GM21360 (cell line): ENCODE measurements around the gene ST6GALNAC2.

Experiments
- ATAC-seq: cut with Tn5 transposase; IDR thresholded peaks from one replicate; pipeline ENCODE4 v1.9.1; 2021; ENCODE audit warnings: mild to moderate bottlenecking, moderate library complexity; ENCODE audit not compliant: unreplicated experiment

Gene ST6GALNAC2

GRCh38 chr17:76599694-76600460, 14.2 kb upstream of the ST6GALNAC2 start:
- no peak for ATAC-seq

- ATAC-seq, result no peak
Observed at GRCh38 chr17:76598004-76598439, 12.4 kb upstream of the ST6GALNAC2 start.

- no peak for ATAC-seq
Observed at GRCh38 chr17:76597156-76598003, 11.7 kb upstream of the ST6GALNAC2 start.

- ATAC-seq, result no peak
Observed at GRCh38 chr17:76594690-76595089, 9.0 kb upstream of the ST6GALNAC2 start.

- ATAC-seq, result no peak
Observed at GRCh38 chr17:76593959-76594358, 8.3 kb upstream of the ST6GALNAC2 start.

GRCh38 chr17:76593384-76593826, 7.7 kb upstream of the ST6GALNAC2 start:
- ATAC-seq, result no peak

- no peak for ATAC-seq
Observed at GRCh38 chr17:76588182-76588581, 2.5 kb upstream of the ST6GALNAC2 start.

- no peak for ATAC-seq
Observed at GRCh38 chr17:76586741-76587487, 1.3 kb upstream of the ST6GALNAC2 start.

GRCh38 chr17:76585033-76585648, 519 bp downstream of the ST6GALNAC2 start:
- no peak for ATAC-seq

- no peak for ATAC-seq
Observed at GRCh38 chr17:76584427-76585032, 1.1 kb downstream of the ST6GALNAC2 start.

- ATAC-seq, result no peak
Observed at GRCh38 chr17:76582660-76583059, 3.0 kb downstream of the ST6GALNAC2 start.

- ATAC-seq, result no peak
Observed at GRCh38 chr17:76581515-76581914, 4.1 kb downstream of the ST6GALNAC2 start.

GRCh38 chr17:76579281-76579680, 6.4 kb downstream of the ST6GALNAC2 start:
- no peak for ATAC-seq

GRCh38 chr17:76578376-76578775, 7.3 kb downstream of the ST6GALNAC2 start:
- no peak for ATAC-seq

GRCh38 chr17:76577876-76578275, 7.8 kb downstream of the ST6GALNAC2 start:
- no peak for ATAC-seq

- no peak for ATAC-seq
Observed at GRCh38 chr17:76576189-76576588, 9.5 kb downstream of the ST6GALNAC2 start.

- no peak for ATAC-seq
Observed at GRCh38 chr17:76575570-76575969, 10.1 kb downstream of the ST6GALNAC2 start.

- no peak for ATAC-seq
Observed at GRCh38 chr17:76574166-76574565, 11.5 kb downstream of the ST6GALNAC2 start.

GRCh38 chr17:76573096-76573495, 12.6 kb downstream of the ST6GALNAC2 start:
- ATAC-seq, result no peak

GRCh38 chr17:76572201-76572910, 13.3 kb downstream of the ST6GALNAC2 start:
- no peak for ATAC-seq
